Measurements from ENCODE around the gene ELFN1.

DNA sequence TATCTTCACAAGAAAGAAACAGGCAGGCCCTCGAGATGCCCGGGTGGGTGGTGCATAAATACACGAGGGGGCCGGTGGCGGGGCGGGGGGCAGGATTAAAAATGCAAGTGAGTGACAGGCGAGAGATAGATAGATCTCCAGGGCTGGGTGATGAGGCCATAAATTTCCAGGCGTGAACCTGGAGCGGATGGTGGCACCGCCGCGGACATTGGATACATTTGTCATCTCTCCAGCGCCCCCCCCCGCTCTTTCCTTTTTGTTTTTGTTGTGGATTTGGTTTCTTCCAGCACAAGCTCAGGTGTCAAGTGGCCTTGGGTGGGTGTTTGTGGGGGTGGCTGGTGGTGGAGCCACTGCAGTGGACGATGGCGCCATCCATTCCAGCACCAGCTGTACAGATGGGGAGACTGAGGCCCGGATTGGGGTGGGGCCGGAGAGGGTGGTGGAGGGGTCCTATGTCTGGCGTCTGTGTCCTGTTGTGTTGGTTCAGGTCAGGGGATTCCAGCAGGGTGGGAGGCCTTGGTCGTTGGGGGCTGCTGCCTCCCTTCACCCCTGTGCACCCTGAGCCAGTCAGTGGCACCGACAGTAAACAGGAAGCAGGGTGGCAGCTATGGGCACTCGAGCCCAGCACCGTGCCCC lies 2.9 kb downstream of the ELFN1 start:
- no peak for TF ChIP-seq POLR2A (IDR thresholded peaks at IDR 0.05)
- TF ChIP-seq, protein P1, sequence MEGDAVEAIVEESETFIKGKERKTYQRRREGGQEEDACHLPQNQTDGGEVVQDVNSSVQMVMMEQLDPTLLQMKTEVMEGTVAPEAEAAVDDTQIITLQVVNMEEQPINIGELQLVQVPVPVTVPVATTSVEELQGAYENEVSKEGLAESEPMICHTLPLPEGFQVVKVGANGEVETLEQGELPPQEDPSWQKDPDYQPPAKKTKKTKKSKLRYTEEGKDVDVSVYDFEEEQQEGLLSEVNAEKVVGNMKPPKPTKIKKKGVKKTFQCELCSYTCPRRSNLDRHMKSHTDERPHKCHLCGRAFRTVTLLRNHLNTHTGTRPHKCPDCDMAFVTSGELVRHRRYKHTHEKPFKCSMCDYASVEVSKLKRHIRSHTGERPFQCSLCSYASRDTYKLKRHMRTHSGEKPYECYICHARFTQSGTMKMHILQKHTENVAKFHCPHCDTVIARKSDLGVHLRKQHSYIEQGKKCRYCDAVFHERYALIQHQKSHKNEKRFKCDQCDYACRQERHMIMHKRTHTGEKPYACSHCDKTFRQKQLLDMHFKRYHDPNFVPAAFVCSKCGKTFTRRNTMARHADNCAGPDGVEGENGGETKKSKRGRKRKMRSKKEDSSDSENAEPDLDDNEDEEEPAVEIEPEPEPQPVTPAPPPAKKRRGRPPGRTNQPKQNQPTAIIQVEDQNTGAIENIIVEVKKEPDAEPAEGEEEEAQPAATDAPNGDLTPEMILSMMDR (IDR thresholded peaks at IDR 0.05): no peak
